Fibroblast of skin of right biceps (primary cell): ENCODE data around the gene ARHGEF40.
A peak's percentile ranks its signal among the peaks of the same experiment; 100 is the strongest.

Source experiments
- DNase-seq: peaks from one replicate; pipeline ENCODE4 v3.0.0-alpha.2; 2013

Gene ARHGEF40

GRCh38 chr14:21099596-21099985 is 29.5 kb downstream of the ARHGEF40 start:
- DNase-seq, result no peak

GRCh38 chr14:21100931-21101330 is 30.8 kb downstream of the ARHGEF40 start, which contains the start of gene TMEM253:
Gene TMEM253 (plus strand): TSS chr14:21101066. CDS start chr14:21101344, 278 bp downstream.
- DNase-seq, result no peak

GRCh38 chr14:21101802-21102413 is 31.8 kb downstream of the ARHGEF40 start:
- no peak for DNase-seq

GRCh38 chr14:21102521-21103410 is 32.7 kb downstream of the ARHGEF40 start:
- DNase-seq, result no peak

GRCh38 chr14:21103411-21103709 is 33.3 kb downstream of the ARHGEF40 start:
- DNase-seq, result no peak

- peak; percentile 97 for DNase-seq
Measured at GRCh38 chr14:21103710-21104447, 33.8 kb downstream of the ARHGEF40 start.

- peak; percentile 81 for DNase-seq
Measured at GRCh38 chr14:21104448-21105060, 34.5 kb downstream of the ARHGEF40 start.

- no peak for DNase-seq
Measured at GRCh38 chr14:21105095-21105494, 35.0 kb downstream of the ARHGEF40 start.

- peak; percentile 38 for DNase-seq
Measured at GRCh38 chr14:21106176-21106497, 36.0 kb downstream of the ARHGEF40 start.

GRCh38 chr14:21106498-21107282 is 36.6 kb downstream of the ARHGEF40 start:
- DNase-seq, result peak; percentile 73

- peak; percentile 40 for DNase-seq
Measured at GRCh38 chr14:21107283-21107800, 37.2 kb downstream of the ARHGEF40 start.

GRCh38 chr14:21108791-21109190 is 38.7 kb downstream of the ARHGEF40 start:
- DNase-seq, result no peak

- DNase-seq, result no peak
Measured at GRCh38 chr14:21109377-21110138, 39.5 kb downstream of the ARHGEF40 start.

- DNase-seq, result no peak
Measured at GRCh38 chr14:21112255-21112654, 42.2 kb downstream of the ARHGEF40 start.

- no peak for DNase-seq
Measured at GRCh38 chr14:21113369-21113768, 43.3 kb downstream of the ARHGEF40 start.

- DNase-seq, result no peak
Measured at GRCh38 chr14:21118933-21119332, 48.8 kb downstream of the ARHGEF40 start.

- no peak for DNase-seq
Measured at GRCh38 chr14:21120686-21121085, 50.6 kb downstream of the ARHGEF40 start.

- no peak for DNase-seq
Measured at GRCh38 chr14:21121122-21121521, 51.0 kb downstream of the ARHGEF40 start.

GRCh38 chr14:21123429-21123828 is 53.3 kb downstream of the ARHGEF40 start:
- no peak for DNase-seq

GRCh38 chr14:21133901-21134300 is 63.8 kb downstream of the ARHGEF40 start:
- DNase-seq, result no peak

GRCh38 chr14:21136024-21136423 is 65.9 kb downstream of the ARHGEF40 start:
- peak; percentile 17 for DNase-seq
